GM19328 (cell line): ENCODE measurements around the gene TMEM247.
"Not testable (repeated sequence)": the region's sequence is repeated elsewhere in the genome, so short reads cannot be mapped to it uniquely, and the experiment has no call there.

Experiments
- ATAC-seq: cut with Tn5 transposase; IDR thresholded peaks from one replicate; pipeline ENCODE4 v1.9.1; 2021; ENCODE audit warnings: mild to moderate bottlenecking, moderate library complexity; ENCODE audit not compliant: unreplicated experiment

The TMEM247 gene

GRCh38 chr2:46458763-46459500, 20.4 kb upstream of the TMEM247 start:
- ATAC-seq, result no peak

- no peak for ATAC-seq
These were observed 19.7 kb upstream of the TMEM247 start for GRCh38 chr2:46459694-46460093.

GRCh38 chr2:46460241-46460921, 19.0 kb upstream of the TMEM247 start:
- ATAC-seq, result no peak

- no peak for ATAC-seq
These were observed 18.2 kb upstream of the TMEM247 start for GRCh38 chr2:46461011-46461674.

- no peak for ATAC-seq
These were observed 17.6 kb upstream of the TMEM247 start for GRCh38 chr2:46461709-46462171.

- ATAC-seq, result no peak
These were observed 16.4 kb upstream of the TMEM247 start for GRCh38 chr2:46462936-46463335.

- no peak for ATAC-seq
These were observed 10.2 kb upstream of the TMEM247 start for GRCh38 chr2:46469116-46469515.

- ATAC-seq, result no peak
These were observed 9.7 kb upstream of the TMEM247 start for GRCh38 chr2:46469700-46470099.

GRCh38 chr2:46470114-46470628, 9.2 kb upstream of the TMEM247 start:
- no peak for ATAC-seq

GRCh38 chr2:46471019-46471583, 8.3 kb upstream of the TMEM247 start:
- ATAC-seq, result no peak

- no peak for ATAC-seq
These were observed 7.7 kb upstream of the TMEM247 start for GRCh38 chr2:46471697-46472096.

- ATAC-seq, result not testable (repeated sequence)
These were observed 7.2 kb upstream of the TMEM247 start for GRCh38 chr2:46472165-46472564.

- not testable (repeated sequence) for ATAC-seq
These were observed 1.9 kb upstream of the TMEM247 start for GRCh38 chr2:46477462-46477861.

- ATAC-seq, result no peak
These were observed 1.4 kb upstream of the TMEM247 start for GRCh38 chr2:46477925-46478324.

GRCh38 chr2:46480562-46480961, 1.2 kb downstream of the TMEM247 start:
- ATAC-seq, result no peak

- ATAC-seq, result no peak
These were observed 2.1 kb downstream of the TMEM247 start for GRCh38 chr2:46481198-46482193.

- no peak for ATAC-seq
These were observed 3.1 kb downstream of the TMEM247 start for GRCh38 chr2:46482490-46482889.

- no peak for ATAC-seq
These were observed 5.6 kb downstream of the TMEM247 start for GRCh38 chr2:46485002-46485401.

GRCh38 chr2:46486436-46486835, 7.1 kb downstream of the TMEM247 start:
- ATAC-seq, result no peak
